ENCODE results near the gene DNAJC16. TPM values are rescaled to one million over a fixed set of nuclear protein-coding genes. Genes with fewer than 3 reads are reported as not detected.

The DNAJC16 gene
- total RNA-seq, 2 experiments from 2014 or later: 9.1 to 16.8 TPM

DNA sequence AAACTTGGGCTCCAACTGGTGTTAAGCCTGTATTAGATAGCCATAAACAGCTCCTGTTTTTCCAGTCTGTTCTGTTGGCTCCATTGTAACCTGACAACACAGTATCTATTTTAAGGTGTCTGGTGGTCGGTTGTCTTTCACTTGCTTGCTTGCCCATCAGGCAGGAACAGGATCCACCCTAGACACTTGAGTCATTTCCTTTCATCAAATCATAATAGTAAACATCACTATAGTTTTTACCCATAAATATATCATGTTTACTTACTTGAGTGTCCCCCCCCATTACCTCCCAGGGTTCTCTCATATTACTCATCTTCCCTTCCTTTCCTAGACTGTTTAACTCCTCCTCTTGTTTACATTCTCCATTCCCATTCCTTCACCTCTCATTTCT is 93.5 kb downstream of the DNAJC16 start:
- POLR2A ChIA-PET: interaction anchor here (1.0 kb wide), 1 partner anchor 45 kb away, joined by 3 read pairs; no protein-coding TSS in a partner anchor
- H3K4me1 ChIP-seq (ENCODE audit: insufficient read depth, low read length, poor library complexity, severe bottlenecking): peaks cover 28% of the 10 kb centered on the region
- no peaks in the 10 kb centered on the region for H3K9me2 ChIP-seq (ENCODE audit: insufficient read depth, low read length)
- intact Hi-C loops (cut with micrococcal nuclease; ENCODE audit: unreplicated experiment): no loop called here
- peaks cover 12% of the 10 kb centered on the region for H4K20me1 ChIP-seq (ENCODE audit: insufficient read depth, low read length)
- TSS peak; percentile 6 for BruUV-seq (replicated peaks)
- no peak overlapping the region for H2AFZ ChIP-seq (ENCODE audit: low read length)
- H3K79me2 ChIP-seq (ENCODE audit: insufficient read depth, low read depth, low read length): peaks cover 78% of the 10 kb centered on the region
- TF ChIP-seq, protein P1, sequence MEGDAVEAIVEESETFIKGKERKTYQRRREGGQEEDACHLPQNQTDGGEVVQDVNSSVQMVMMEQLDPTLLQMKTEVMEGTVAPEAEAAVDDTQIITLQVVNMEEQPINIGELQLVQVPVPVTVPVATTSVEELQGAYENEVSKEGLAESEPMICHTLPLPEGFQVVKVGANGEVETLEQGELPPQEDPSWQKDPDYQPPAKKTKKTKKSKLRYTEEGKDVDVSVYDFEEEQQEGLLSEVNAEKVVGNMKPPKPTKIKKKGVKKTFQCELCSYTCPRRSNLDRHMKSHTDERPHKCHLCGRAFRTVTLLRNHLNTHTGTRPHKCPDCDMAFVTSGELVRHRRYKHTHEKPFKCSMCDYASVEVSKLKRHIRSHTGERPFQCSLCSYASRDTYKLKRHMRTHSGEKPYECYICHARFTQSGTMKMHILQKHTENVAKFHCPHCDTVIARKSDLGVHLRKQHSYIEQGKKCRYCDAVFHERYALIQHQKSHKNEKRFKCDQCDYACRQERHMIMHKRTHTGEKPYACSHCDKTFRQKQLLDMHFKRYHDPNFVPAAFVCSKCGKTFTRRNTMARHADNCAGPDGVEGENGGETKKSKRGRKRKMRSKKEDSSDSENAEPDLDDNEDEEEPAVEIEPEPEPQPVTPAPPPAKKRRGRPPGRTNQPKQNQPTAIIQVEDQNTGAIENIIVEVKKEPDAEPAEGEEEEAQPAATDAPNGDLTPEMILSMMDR (conservative IDR thresholded peaks at IDR 0.05; ENCODE audit: low read length): no peak
- TF ChIP-seq EZH2phosphoT487 (IDR thresholded peaks at IDR 0.05; ENCODE audit: borderline replicate concordance, low read depth, low read length): no peak
- peak overlapping the region; percentile 18 for H3K4me2 ChIP-seq (ENCODE audit: low read length)
- no peaks in the 10 kb centered on the region for H3K9me3 ChIP-seq (ENCODE audit: low read length)
- H3K27ac ChIP-seq (ENCODE audit: low read depth, low read length, poor library complexity, severe bottlenecking): no peak overlapping the region
- DNase-seq (ENCODE audit: low spot score): no peak
- H3K4me3 ChIP-seq (ENCODE audit: low read depth, low read length, poor library complexity, severe bottlenecking): no peak overlapping the region
- CTCF ChIA-PET (ENCODE audit: unreplicated experiment): no interaction called here
- peaks cover 36% of the 10 kb centered on the region for H3K36me3 ChIP-seq (ENCODE audit: insufficient read depth, low read length)

DNA sequence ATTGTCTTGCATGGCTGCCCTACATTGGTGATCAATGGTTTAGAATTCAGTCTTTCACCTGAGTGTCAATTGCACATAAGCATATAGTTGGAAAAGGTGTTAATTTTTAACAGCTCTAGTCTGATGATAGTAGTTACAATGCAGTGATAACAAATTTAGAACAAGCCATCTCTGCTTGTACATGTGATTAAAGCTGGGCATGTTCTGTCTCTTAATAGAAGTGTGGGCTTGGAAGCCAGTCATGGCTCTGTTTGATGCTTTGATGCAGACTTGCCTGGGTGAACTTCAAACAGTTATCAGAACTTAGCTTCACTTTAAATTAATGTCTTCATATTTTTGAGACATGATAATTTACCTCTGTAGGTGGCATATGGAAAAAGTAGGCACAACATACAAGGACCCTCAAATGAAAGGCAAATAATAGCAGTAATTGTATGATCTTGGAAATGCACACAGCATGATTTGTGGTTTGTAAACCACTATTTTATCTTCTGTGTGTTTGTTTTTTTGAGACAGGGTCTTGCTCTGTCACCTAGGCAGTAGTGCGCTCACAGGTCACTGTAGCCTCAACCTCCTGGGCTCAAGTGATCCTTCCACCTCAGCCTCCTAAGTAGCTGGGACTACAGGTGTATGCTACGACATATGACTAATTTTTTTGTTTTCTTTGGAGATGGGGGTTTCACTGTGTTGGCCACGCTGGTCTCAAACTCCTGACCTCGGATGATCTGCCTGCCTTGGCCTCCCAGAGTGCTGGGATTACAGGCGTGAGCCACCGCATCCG is 94.4 kb downstream of the DNAJC16 start:
- H3K4me2 ChIP-seq (ENCODE audit: low read length): 0 out of 2 replicates have a peak overlapping the region, but pooled peaks have one; percentile 18
- no peak overlapping the region for H2AFZ ChIP-seq (ENCODE audit: low read length)
- peaks cover 88% of the 10 kb centered on the region for H3K79me2 ChIP-seq (ENCODE audit: insufficient read depth, low read depth, low read length)
- intact Hi-C loops (cut with micrococcal nuclease; ENCODE audit: unreplicated experiment): no loop called here
- H3K9me2 ChIP-seq (ENCODE audit: insufficient read depth, low read length): no peaks in the 10 kb centered on the region
- ChIA-PET CTCF (ENCODE audit: unreplicated experiment) (no interaction called here), POLR2A (interaction anchor here (0.6 to 0.8 kb wide), 2 partner anchors 43 to 156 kb away, joined by 3 read pairs; no protein-coding TSS in a partner anchor)
- DNase-seq (ENCODE audit: low spot score): no peak
- BruUV-seq (replicated peaks): no TSS peak
- peaks cover 14% of the 10 kb centered on the region for H4K20me1 ChIP-seq (ENCODE audit: insufficient read depth, low read length)
- no peaks in the 10 kb centered on the region for H3K9me3 ChIP-seq (ENCODE audit: low read length)
- no peak overlapping the region for H3K4me3 ChIP-seq (ENCODE audit: low read depth, low read length, poor library complexity, severe bottlenecking)
- H3K27ac ChIP-seq (ENCODE audit: low read depth, low read length, poor library complexity, severe bottlenecking): no peak overlapping the region
- H3K4me1 ChIP-seq (ENCODE audit: insufficient read depth, low read length, poor library complexity, severe bottlenecking): peaks cover 28% of the 10 kb centered on the region
- H3K36me3 ChIP-seq (ENCODE audit: insufficient read depth, low read length): peaks cover 39% of the 10 kb centered on the region
- TF ChIP-seq, protein P1 (conservative IDR thresholded peaks at IDR 0.05; ENCODE audit: low read length): no peak
- no peak for TF ChIP-seq EZH2phosphoT487 (IDR thresholded peaks at IDR 0.05; ENCODE audit: borderline replicate concordance, low read depth, low read length)

DNA sequence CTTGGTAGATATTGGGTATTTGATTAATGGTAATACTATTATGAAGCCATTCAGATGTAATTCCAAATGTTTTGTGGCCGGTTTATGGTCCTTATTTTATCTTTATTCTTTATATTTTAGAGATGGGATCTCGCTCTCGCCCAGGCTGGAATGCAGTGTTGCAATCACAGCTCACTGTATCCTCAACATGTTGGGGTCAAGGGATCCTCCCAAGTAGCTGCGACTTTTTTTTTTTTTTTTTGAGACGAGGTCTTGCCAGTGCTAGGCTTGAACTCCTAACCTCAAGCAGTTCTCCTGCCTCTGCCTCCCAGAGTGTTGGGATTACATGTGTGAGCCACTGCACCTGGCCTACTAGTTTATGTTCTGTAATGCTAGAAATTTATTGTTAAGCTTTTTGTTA is 95.3 kb downstream of the DNAJC16 start:
- Histone ChIP-seq H2AFZ (ENCODE audit: low read length) (no peak overlapping the region), H3K9me3 (ENCODE audit: low read length) (no peaks in the 10 kb centered on the region), H3K4me2 (ENCODE audit: low read length) (no peak overlapping the region), H4K20me1 (ENCODE audit: insufficient read depth, low read length) (peaks cover 20% of the 10 kb centered on the region), H3K9me2 (ENCODE audit: insufficient read depth, low read length) (no peaks in the 10 kb centered on the region), H3K79me2 (ENCODE audit: insufficient read depth, low read depth, low read length) (peaks cover 95% of the 10 kb centered on the region), H3K27ac (ENCODE audit: low read depth, low read length, poor library complexity, severe bottlenecking) (no peak overlapping the region), H3K4me1 (ENCODE audit: insufficient read depth, low read length, poor library complexity, severe bottlenecking) (peaks cover 20% of the 10 kb centered on the region), H3K4me3 (ENCODE audit: low read depth, low read length, poor library complexity, severe bottlenecking) (no peak overlapping the region), H3K36me3 (ENCODE audit: insufficient read depth, low read length) (peaks cover 48% of the 10 kb centered on the region)
- CTCF ChIA-PET (ENCODE audit: unreplicated experiment): no interaction called here
- BruUV-seq (replicated peaks): no TSS peak
- TF ChIP-seq, protein P1 (conservative IDR thresholded peaks at IDR 0.05; ENCODE audit: low read length): no peak
- TF ChIP-seq EZH2phosphoT487 (IDR thresholded peaks at IDR 0.05; ENCODE audit: borderline replicate concordance, low read depth, low read length): no peak
- intact Hi-C loops (cut with micrococcal nuclease; ENCODE audit: unreplicated experiment): no loop called here
- POLR2A ChIA-PET: interaction anchor here (0.6 to 0.7 kb wide), 3 partner anchors 11 to 115 kb away, joined by 3 read pairs; no protein-coding TSS in a partner anchor
- DNase-seq (ENCODE audit: low spot score): no peak

Data from OCI-LY7 (cell line).